Measurements from ENCODE around the gene DHCR24. TPM values are rescaled to one million over a fixed set of nuclear protein-coding genes. Genes with fewer than 3 reads are reported as not detected.

The DHCR24 gene
- total and polyA plus RNA-seq, 2 of the 13 experiments (the other 11 are each of a cell fraction or from before 2014, with no cell fraction given), result 374 to 448 TPM

DNA sequence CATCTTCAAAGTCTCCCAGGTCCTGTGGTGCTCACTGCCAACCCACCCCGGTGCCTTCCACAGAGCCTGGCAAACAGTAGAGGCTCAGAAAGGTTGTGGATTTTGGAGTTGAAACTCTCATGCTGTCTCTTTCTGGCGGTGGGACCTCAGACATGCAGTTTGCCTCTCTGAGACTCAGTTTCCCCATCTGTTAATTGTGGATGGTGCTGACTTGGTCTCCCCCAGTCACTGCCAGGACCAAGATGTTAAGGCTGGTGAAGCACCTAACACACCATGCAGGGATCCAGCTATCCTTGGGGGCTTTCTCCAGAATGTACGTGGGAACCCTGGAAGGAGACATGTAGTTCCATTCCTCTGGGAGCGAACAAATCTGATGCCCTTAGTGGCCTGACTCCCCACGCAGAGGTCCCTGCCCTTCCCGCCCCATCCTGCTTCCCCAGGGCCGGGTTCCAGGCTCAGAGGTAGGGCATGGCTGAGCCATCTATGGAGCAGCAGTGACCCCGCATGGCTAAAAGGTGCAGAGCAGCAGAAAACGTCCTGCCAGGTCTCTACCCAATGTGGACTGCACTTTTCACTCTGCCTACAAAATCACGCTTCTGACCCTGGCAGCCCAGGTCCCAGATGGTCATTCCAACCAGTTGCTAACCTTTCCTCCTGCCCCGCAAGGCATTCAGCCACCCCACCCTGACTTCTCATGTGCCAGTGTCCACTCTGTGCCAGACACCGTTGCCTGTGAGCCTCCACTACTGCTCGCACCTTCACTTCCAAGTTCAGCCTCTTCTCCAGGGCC lies 76.6 kb downstream of the DHCR24 start (continued):
- 0 out of 2 replicates have a peak, but pooled peaks have one; percentile 68 for TF ChIP-seq ZNF343 (CRISPR knock-in tag; IDR thresholded peaks at IDR 0.05)
- TF ChIP-seq, protein P1, sequence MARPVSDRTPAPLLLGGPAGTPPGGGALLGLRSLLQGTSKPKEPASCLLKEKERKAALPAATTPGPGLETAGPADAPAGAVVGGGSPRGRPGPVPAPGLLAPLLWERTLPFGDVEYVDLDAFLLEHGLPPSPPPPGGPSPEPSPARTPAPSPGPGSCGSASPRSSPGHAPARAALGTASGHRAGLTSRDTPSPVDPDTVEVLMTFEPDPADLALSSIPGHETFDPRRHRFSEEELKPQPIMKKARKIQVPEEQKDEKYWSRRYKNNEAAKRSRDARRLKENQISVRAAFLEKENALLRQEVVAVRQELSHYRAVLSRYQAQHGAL (CRISPR knock-in tag; IDR thresholded peaks at IDR 0.05; ENCODE audit: not compliant biosample characterization), result no peak
- TF ChIP-seq BHLHE40 (IDR thresholded peaks at IDR 0.05; ENCODE audit: low read length), result no peak
- peak; percentile 92 for TF ChIP-seq RAD21 (CRISPR knock-in tag; IDR thresholded peaks at IDR 0.05)
- TF ChIP-seq POLR2G (IDR thresholded peaks at IDR 0.05; ENCODE audit: low read depth, low read length), result no peak
- TF ChIP-seq, protein P2, sequence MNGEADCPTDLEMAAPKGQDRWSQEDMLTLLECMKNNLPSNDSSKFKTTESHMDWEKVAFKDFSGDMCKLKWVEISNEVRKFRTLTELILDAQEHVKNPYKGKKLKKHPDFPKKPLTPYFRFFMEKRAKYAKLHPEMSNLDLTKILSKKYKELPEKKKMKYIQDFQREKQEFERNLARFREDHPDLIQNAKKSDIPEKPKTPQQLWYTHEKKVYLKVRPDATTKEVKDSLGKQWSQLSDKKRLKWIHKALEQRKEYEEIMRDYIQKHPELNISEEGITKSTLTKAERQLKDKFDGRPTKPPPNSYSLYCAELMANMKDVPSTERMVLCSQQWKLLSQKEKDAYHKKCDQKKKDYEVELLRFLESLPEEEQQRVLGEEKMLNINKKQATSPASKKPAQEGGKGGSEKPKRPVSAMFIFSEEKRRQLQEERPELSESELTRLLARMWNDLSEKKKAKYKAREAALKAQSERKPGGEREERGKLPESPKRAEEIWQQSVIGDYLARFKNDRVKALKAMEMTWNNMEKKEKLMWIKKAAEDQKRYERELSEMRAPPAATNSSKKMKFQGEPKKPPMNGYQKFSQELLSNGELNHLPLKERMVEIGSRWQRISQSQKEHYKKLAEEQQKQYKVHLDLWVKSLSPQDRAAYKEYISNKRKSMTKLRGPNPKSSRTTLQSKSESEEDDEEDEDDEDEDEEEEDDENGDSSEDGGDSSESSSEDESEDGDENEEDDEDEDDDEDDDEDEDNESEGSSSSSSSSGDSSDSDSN (CRISPR knock-in tag; IDR thresholded peaks at IDR 0.05), result peak; percentile 63
- TF ChIP-seq ZNF737 (CRISPR knock-in tag; IDR thresholded peaks at IDR 0.05; ENCODE audit: borderline replicate concordance), result no peak
- no peak for TF ChIP-seq YEATS4 (CRISPR knock-in tag; IDR thresholded peaks at IDR 0.05; ENCODE audit: borderline replicate concordance)
- TF ChIP-seq MXI1 (IDR thresholded peaks at IDR 0.05; ENCODE audit: borderline replicate concordance, low read depth, low read length), result 0 out of 3 replicates have a peak, but pooled peaks have one; percentile 23
- no peak for TF ChIP-seq ZNF24 (IDR thresholded peaks at IDR 0.05)
- TF ChIP-seq, protein P3, sequence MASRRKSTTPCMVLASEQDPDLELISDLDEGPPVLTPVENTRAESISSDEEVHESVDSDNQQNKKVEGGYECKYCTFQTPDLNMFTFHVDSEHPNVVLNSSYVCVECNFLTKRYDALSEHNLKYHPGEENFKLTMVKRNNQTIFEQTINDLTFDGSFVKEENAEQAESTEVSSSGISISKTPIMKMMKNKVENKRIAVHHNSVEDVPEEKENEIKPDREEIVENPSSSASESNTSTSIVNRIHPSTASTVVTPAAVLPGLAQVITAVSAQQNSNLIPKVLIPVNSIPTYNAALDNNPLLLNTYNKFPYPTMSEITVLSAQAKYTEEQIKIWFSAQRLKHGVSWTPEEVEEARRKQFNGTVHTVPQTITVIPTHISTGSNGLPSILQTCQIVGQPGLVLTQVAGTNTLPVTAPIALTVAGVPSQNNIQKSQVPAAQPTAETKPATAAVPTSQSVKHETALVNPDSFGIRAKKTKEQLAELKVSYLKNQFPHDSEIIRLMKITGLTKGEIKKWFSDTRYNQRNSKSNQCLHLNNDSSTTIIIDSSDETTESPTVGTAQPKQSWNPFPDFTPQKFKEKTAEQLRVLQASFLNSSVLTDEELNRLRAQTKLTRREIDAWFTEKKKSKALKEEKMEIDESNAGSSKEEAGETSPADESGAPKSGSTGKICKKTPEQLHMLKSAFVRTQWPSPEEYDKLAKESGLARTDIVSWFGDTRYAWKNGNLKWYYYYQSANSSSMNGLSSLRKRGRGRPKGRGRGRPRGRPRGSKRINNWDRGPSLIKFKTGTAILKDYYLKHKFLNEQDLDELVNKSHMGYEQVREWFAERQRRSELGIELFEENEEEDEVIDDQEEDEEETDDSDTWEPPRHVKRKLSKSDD (CRISPR knock-in tag; IDR thresholded peaks at IDR 0.05; ENCODE audit: low read depth), result no peak
- no peak for TF ChIP-seq ZNF383 (CRISPR knock-in tag; IDR thresholded peaks at IDR 0.05; ENCODE audit: borderline replicate concordance)
- no peak for TF ChIP-seq AHR (CRISPR knock-in tag; IDR thresholded peaks at IDR 0.05)
- TF ChIP-seq ZSCAN30 (CRISPR knock-in tag; IDR thresholded peaks at IDR 0.05), result no peak
- TF ChIP-seq KMT2A (CRISPR knock-in tag; IDR thresholded peaks at IDR 0.05), result no peak
- no peak for TF ChIP-seq PAF1 (CRISPR knock-in tag; IDR thresholded peaks at IDR 0.05)
- no peak for TF ChIP-seq HNRNPK (IDR thresholded peaks at IDR 0.05; ENCODE audit: low read depth, low read length, poor library complexity, severe bottlenecking)
- no peak for TF ChIP-seq NCOA1 (CRISPR knock-in tag; IDR thresholded peaks at IDR 0.05)
- no peak for TF ChIP-seq HOXA3 (CRISPR knock-in tag; IDR thresholded peaks at IDR 0.05)
- no peak for TF ChIP-seq HDAC6 (IDR thresholded peaks at IDR 0.05; ENCODE audit: low read depth, low read length)
- TF ChIP-seq, protein P4, sequence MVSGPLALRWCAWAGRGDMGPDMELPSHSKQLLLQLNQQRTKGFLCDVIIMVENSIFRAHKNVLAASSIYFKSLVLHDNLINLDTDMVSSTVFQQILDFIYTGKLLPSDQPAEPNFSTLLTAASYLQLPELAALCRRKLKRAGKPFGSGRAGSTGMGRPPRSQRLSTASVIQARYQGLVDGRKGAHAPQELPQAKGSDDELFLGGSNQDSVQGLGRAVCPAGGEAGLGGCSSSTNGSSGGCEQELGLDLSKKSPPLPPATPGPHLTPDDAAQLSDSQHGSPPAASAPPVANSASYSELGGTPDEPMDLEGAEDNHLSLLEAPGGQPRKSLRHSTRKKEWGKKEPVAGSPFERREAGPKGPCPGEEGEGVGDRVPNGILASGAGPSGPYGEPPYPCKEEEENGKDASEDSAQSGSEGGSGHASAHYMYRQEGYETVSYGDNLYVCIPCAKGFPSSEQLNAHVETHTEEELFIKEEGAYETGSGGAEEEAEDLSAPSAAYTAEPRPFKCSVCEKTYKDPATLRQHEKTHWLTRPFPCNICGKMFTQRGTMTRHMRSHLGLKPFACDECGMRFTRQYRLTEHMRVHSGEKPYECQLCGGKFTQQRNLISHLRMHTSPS (CRISPR knock-in tag; IDR thresholded peaks at IDR 0.05; ENCODE audit: low read depth), result no peak
- peak; percentile 28; the same call in 1 of the 2 replicates for TF ChIP-seq ZFX (CRISPR knock-in tag; IDR thresholded peaks at IDR 0.05; ENCODE audit: low read depth)

All from HepG2 (cell line).